Activated B cell treated with CpG ODN at 0.5 μM for 24 hours (primary cell): ENCODE data around the gene C1orf122. TPM values are rescaled to one million over a fixed set of nuclear protein-coding genes. Genes with fewer than 3 reads are reported as not detected.

Experiments
- ATAC-seq: fragments of 200-7000 bp; cut with Tn5 transposase; one replicate; pipeline ENCODE4 v1.10.0; 2021; ENCODE audit warnings: low read depth, mild to moderate bottlenecking, moderate library complexity
- CTCF ChIA-PET: fragments of 350-600 bp; sonication (Branson Sonifier 250); formaldehyde crosslinking; loops from one replicate; lab custom pipeline; 2021; ENCODE audit warnings: antibody characterized with exemption; lab: Charles Lee
- POLR2A ChIA-PET: fragments of 350-600 bp; sonication (Branson Sonifier 250); formaldehyde crosslinking; loops from one replicate; lab custom pipeline; 2021; ENCODE audit warnings: antibody characterized with exemption; lab: Charles Lee
- DNase-seq: peaks from one replicate; pipeline ENCODE4 v3.0.0; 2022
- H3K27ac Mint-ChIP-seq: one replicate; pipeline ENCODE4 v1.8.0; 2020; ENCODE audit warnings: mixed read lengths
- H3K27me3 Mint-ChIP-seq: one replicate; pipeline ENCODE4 v1.8.0; 2021; ENCODE audit warnings: mixed read lengths
- H3K36me3 Mint-ChIP-seq: one replicate; pipeline ENCODE4 v1.8.0; 2021; ENCODE audit warnings: low read depth, mixed read lengths
- H3K4me1 Mint-ChIP-seq: one replicate; pipeline ENCODE4 v1.8.0; 2021; ENCODE audit warnings: mixed read lengths
- H3K4me3 Mint-ChIP-seq: one replicate; pipeline ENCODE4 v1.8.0; 2020; ENCODE audit warnings: mild to moderate bottlenecking, mixed read lengths
- H3K9me3 Mint-ChIP-seq: one replicate; pipeline ENCODE4 v1.8.0; 2020; ENCODE audit warnings: mixed read lengths
- CTCF ChIP-seq: fragments of 200-600 bp; IDR thresholded peaks from one replicate; pipeline ENCODE4 v1.8.0; 2022; ENCODE audit warnings: antibody characterized with exemption, mild to moderate bottlenecking
- intact Hi-C: fragments of 100-400 bp; cut with micrococcal nuclease; formaldehyde crosslinking; loops from one replicate; pipeline ENCODE4 v1.15.1; 2024
- total RNA-seq: library from RNA; stranded (reverse); gene quantifications from 2 replicates; pipeline ENCODE4 v1.2.3, GENCODE V29; 2022

The C1orf122 gene
- total RNA-seq = 18.8 and 19.9 TPM in 2 replicates

GRCh38 chr1:37807555-37808368, at the start of gene C1orf122, which contains the start of gene YRDC:
Gene C1orf122, plus strand, starts transcription at chr1:37807790. Its CDS starts 615 bp downstream, at chr1:37808405.
Gene YRDC, minus strand, starts transcription at chr1:37808208. Its CDS starts 28 bp downstream, at chr1:37808180.
- ATAC-seq = peak; percentile 89
- intact Hi-C loops = loop anchor here (1.0 to 10.0 kb wide), 6 partner anchors 13 to 333 kb away; partner anchors contain the start of genes CDCA8, GNL2, MTF1 and SF3A3
- H3K4me3 Mint-ChIP-seq = peak within 1 kb of the TSS; percentile 95

GRCh38 chr1:37759451-37759850, 48.1 kb upstream of the C1orf122 start:
- H3K4me1 Mint-ChIP-seq = no peaks in the 10 kb centered on the region
- ATAC-seq (no peak), DNase-seq (no peak)
- no peaks in the 10 kb centered on the region for H3K36me3 Mint-ChIP-seq
- H3K9me3 Mint-ChIP-seq = no peaks in the 10 kb centered on the region
- CTCF ChIA-PET = no interaction called here
- POLR2A ChIA-PET = no interaction called here
- intact Hi-C loops = no loop called here
- no peak overlapping the region for H3K27ac Mint-ChIP-seq
- H3K4me3 Mint-ChIP-seq = no peak overlapping the region
- peaks cover 46% of the 10 kb centered on the region for H3K27me3 Mint-ChIP-seq
- TF ChIP-seq CTCF = no peak

More at GRCh38 chr1:37807555-37808368, at the start of gene C1orf122, which contains the start of gene YRDC:
- Mint-ChIP-seq H3K27ac (peak within 1 kb of the TSS; percentile 92), H3K27me3 (no peaks in the 10 kb centered on the region), H3K36me3 (peaks cover 46% of the 10 kb centered on the region), H3K9me3 (no peaks in the 10 kb centered on the region), H3K4me1 (peaks cover 45% of the 10 kb centered on the region)
- TF ChIP-seq CTCF = no peak
- POLR2A ChIA-PET = interaction anchor here (0.6 to 2.9 kb wide), 23 partner anchors 9 to 1582 kb away, joined by 3 to 43 read pairs (median 5); partner anchors contain the start of genes INPP5B, MTF1, RRAGC and SNIP1
- peak; percentile 93 for DNase-seq
- CTCF ChIA-PET = interaction anchor here (2.0 kb wide), 1 partner anchor 52 kb away, joined by 10 read pairs; the partner anchor contains the start of gene MTF1

- peaks cover 20% of the 10 kb centered on the region for H3K4me1 Mint-ChIP-seq
- intact Hi-C loops = no loop called here
- no peaks in the 10 kb centered on the region for H3K9me3 Mint-ChIP-seq
- TF ChIP-seq CTCF = no peak
- POLR2A ChIA-PET = no interaction called here
- ATAC-seq (no peak), DNase-seq (no peak)
- peaks cover 53% of the 10 kb centered on the region for H3K27me3 Mint-ChIP-seq
- H3K36me3 Mint-ChIP-seq = no peaks in the 10 kb centered on the region
- H3K27ac Mint-ChIP-seq = no peak overlapping the region
- CTCF ChIA-PET = no interaction called here
- no peak overlapping the region for H3K4me3 Mint-ChIP-seq
Observed at GRCh38 chr1:37761416-37762095, 46.0 kb upstream of the C1orf122 start.

- ChIA-PET CTCF (no interaction called here), POLR2A (no interaction called here)
- H3K27ac Mint-ChIP-seq = no peak overlapping the region
- peaks cover 24% of the 10 kb centered on the region for H3K4me1 Mint-ChIP-seq
- ATAC-seq (no peak), DNase-seq (no peak)
- H3K4me3 Mint-ChIP-seq = no peak overlapping the region
- intact Hi-C loops = no loop called here
- H3K36me3 Mint-ChIP-seq = no peaks in the 10 kb centered on the region
- H3K9me3 Mint-ChIP-seq = no peaks in the 10 kb centered on the region
- H3K27me3 Mint-ChIP-seq = peaks cover 58% of the 10 kb centered on the region
- TF ChIP-seq CTCF = no peak
Observed at GRCh38 chr1:37762516-37762915, 45.1 kb upstream of the C1orf122 start.
